GM21526 (cell line): ENCODE results near the gene C17orf58.
"Not testable (repeated sequence)": the region's sequence is repeated elsewhere in the genome, so short reads cannot be mapped to it uniquely, and the experiment has no call there.

Experiments used
- ATAC-seq: cut with Tn5 transposase; IDR thresholded peaks from one replicate; pipeline ENCODE4 v1.9.1; 2021; ENCODE audit warnings: moderate library complexity; ENCODE audit not compliant: unreplicated experiment, low FRiP score

C17orf58 gene

DNA sequence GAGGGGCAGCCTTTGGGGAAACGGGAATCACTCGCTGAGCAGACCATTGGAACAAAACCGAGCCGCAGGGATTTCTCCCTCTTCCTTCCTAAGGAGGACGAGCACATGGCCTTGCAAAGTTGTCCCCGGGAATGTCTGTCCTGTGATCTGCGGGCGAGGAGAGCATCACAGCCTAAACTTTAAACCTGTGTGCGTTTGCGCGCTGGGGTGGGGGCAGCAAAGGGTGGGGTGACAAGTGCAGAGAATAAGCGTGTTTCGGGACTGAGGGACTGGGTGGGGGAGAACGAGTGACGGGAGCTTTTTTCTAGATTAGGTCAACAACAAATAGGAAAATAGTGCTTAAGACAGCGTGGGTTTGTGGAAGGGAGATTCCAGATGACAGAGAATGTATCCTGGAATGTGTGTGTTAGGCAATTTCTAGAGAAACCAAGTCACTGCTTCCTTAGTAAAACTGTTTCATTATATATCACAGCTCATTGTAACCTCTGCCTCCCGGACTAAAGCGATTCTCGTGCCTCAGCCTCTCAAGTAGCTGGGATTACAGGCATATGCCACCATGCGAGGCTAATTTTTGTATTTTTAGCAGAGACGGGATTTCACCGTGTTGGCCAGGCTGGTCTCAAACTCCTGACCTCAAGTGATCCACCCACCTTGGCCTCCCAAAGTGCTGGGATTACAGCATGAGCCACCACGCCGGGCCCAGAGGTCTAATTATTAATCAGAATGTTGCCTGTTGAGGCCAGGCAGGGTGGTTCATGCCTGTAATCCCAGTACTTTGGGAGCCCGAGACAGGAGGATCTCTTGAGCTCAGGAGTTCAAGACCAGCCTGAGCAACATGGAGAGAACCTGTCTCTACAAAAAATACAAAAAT lies at the start of gene C17orf58:
TSS of gene C17orf58 (minus strand) at position 169 of the 871 bp plus-strand sequence. CDS start 271 bp downstream, outside the sequence.
- not testable (repeated sequence) for ATAC-seq

DNA sequence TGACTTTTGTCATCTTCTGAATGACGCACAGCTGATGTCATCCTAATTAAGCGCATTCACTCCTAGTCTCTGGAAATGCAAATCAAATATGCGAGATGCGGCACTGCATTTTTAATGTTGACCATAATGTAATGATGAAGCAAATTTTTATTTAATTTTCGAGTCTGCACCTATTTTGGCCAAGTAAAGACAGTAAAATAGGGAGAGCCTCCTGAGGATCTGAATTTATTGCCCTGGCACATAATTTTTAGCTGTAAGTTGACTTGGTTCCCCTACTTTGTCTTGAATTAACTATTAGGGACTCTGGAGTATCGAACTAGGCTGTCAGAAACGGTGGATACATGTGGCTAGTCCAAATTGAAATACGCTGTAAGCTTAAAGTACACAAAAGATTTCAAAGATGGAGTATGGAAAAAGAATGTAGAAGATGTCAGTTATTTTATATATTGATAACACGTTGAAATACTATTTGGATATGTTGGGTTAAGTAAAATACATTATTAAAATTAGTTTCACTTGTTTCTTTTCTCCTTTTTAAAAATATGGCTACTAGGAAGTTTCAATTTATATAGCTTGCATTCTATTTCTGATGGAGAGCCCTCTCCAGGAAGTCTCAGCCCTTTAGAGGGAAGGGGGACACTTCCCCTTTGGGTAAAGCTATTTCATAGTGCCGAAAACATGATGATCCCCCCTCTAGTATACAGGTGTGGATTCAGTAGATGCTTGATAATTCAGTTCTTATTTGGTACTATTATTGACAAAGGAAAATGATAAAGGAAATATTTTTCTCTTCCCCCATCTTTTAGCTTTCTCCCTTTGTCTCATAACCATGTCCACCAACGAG lies 40.3 kb upstream of the C17orf58 start:
- ATAC-seq = no peak

DNA sequence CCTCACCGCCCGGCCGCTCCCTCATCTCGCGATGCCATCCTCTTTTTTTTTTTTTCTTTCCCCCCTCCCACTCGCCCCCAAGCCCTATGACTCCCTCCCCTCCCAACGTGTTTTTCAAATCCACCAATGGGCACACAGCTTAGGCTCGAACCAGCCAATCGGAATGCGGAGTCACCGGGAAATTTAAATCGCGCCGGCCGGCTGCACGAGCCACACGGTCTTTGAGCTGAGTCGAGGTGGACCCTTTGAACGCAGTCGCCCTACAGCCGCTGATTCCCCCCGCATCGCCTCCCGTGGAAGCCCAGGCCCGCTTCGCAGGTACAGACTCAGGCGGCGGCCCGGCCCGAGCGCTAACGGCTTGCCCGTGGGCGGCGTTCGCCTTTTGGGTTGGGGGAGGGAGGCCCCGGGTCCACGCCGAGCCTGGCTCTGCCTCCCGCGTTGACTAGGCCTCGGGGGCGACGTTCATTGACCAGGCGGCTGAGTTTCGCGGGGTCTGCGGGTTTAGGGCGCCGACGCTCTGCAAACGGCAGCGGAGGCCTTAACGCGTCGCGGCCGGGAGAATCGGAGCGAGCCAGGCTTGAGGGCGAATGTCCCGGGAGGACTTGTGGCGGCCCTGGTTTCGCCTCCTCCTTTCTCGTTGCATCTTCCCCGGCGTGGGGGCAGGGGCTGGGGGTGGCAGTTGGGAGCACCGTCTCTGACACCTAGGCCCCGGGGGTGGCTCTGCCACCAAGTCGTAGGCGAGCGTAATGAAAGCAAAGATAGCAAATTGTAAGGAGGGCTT lies 39.4 kb upstream of the C17orf58 start, which contains the start of gene KPNA2:
TSS of gene KPNA2 (plus strand) at position 213 of the 781 bp plus-strand sequence. CDS start 1,398 bp downstream, outside the sequence.
- ATAC-seq = peak; percentile 79

DNA sequence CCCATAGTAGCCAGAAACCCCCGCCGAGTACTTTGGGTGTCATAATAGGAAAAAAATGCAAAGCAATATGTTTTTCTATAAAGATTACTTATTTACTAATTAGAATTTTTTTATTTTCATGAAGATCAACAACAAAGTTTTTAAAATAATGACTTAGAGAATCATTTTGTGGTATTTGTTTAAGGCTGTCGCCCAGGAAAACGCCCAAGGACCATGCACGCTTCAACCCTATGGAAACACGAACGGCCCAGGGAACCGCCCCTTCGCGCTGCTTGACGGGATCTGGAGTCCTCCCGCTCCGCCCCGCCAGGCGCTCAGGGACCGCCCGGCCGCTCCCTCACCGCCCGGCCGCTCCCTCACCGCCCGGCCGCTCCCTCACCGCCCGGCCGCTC lies 38.9 kb upstream of the C17orf58 start:
- peak; percentile 80 for ATAC-seq

DNA sequence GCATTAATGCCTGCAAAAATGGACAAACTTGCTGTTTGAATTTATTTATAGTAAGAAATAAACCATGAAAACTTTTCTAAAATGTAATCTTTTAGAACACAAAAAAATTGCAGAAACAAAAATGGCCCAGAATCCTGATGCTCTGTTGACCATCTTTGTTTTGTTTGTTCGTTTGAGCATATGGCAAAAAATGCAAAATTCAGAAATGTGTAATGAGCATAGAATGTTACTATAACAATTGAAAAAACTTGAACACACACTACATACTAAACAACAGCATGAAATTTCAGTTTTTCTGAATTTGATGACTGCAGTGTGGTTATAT lies 38.1 kb upstream of the C17orf58 start:
- no peak for ATAC-seq

DNA sequence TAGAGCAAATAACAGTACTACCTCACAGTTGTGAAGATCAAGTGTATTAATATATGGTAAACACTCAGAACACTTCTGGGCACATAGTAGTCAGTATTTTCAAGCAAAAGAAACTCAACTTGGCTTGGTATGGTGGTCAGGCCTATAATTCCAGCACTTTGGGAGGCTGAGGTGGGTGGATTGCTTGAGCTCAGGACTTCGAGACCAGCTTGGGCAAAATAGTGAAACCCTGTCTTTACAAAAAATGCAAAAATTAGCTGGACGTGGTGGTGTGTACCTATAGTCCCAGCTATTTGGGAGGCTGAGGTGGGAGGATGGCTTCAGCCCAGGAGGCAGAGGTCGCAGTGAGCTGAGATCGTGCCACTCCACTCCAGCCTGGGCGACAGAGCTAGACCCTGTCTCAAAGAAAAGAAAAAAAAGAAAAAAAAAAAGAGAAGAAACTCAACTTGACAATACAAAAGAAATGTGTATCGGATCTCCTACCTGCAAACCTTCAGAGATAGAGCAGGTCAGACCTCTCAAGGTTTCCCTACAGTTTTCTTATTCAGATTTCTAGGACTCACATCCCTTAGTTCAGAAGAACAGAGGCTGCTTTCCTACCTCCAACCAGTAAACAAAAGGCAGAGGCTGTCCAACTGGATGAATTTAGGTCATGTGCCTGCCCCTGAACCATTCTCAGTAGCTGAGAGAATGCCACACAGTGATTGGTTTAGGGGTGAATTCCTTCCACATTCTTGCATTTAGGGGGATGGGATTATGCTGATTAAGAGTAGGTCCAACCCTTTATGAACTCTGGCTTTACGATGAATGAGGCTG lies 37.6 kb upstream of the C17orf58 start:
- ATAC-seq = no peak

DNA sequence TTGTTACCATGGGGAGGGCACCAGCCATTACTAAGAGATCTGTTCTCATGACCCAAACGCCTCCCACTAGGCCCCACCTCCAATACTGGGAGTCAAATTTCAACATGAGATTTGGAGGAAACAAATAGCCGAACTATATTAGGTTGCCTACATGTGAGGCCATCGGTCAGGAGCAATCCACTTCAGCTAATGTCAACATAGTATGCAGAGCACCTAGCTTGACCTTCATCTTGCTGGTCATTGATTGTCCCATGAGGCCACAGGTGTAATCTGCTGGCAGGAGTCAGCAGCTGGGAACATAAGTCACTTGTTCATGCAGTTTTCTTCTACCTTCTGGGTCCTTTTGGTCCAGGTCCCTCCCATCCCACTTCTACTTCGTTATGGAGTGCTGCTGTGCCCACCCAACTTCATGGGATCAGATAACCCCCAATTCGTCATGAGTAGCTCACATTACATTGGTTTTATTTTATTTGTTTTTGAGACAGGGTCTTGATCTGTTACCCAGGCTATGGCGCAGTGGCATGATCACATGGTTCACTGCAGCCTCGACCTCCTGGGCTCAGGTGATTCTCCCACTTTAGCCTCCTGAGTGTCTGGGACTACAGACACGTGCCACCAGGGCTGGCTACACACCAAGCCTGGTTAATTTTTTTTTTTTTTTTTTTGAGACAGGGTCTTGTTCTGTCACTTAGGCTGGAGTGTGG lies 33.4 kb upstream of the C17orf58 start:
- ATAC-seq = no peak

DNA sequence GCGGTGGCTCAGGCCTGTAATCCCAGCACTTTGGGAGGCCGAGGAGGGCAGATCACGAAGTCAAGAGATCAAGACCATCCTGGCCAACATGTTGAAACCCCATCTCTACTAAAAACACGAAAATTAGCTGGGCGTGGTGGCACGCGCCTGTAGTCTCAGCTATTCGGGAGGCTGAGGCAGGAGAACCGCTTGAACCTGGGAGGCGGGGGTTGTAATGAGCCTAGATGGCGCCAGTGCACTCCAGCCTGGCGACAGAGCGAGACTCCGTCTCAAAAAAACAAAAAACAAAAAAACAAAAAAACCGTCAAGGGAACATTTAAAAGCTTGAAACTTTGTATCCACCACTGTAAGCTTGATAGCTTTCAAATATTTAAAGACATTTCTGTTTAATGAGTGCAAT lies 26.3 kb upstream of the C17orf58 start:
- ATAC-seq = not testable (repeated sequence)

DNA sequence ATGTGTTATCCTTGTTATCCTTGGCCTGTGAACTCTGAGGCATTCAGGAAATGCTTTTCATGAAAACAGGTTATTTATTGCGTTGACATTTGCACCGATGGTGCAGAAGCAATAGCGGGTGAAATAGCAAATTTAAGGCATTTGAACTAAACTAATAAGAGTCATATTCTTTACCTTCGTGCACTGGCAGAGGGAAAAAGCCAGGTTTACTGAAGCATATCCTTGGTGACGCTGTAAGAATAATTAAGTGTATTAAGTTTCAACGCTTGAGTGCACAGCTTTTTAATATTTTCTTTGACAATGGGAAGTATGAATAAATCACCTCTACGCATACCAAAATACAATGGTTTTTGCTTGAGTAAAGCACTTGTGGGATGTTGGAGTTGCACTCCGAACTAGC lies 25.7 kb upstream of the C17orf58 start:
- no peak for ATAC-seq

DNA sequence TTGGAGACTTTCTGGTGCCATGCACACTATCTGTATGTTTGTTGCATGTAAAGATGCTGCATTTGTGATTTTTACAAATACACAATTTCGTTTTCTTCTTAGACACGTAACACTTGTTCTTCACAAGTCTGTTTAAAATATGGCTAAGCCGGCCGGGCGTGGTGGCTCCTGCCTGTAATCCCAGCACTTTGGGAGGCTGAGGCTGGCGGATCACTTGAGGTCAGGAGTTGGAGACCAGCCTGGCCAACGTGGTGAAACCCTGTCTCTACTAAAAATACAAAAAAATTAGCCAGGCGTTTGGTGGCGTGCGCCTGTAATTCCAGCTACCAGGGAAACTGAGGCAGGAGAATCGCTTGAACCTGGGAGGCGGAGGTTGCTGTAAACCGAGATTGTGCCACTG lies 24.5 kb upstream of the C17orf58 start:
- not testable (repeated sequence) for ATAC-seq

DNA sequence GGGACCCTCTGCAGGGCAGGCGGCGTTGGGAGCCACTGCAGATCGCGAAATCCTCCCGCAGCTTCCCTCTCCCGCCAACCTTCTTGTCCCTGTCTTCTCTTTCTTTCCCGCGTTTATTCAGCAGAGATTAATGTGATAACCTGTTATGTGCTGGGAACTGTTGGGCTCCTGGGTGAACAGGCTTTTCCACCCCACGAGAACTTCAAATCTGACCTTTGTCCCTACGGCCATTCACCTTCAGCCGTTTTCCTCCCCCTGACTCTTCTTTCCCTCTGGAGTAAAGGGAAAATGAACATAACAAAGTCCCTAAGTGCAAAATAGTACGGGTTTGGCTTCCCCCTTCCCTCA lies 24.1 kb upstream of the C17orf58 start:
- no peak for ATAC-seq

DNA sequence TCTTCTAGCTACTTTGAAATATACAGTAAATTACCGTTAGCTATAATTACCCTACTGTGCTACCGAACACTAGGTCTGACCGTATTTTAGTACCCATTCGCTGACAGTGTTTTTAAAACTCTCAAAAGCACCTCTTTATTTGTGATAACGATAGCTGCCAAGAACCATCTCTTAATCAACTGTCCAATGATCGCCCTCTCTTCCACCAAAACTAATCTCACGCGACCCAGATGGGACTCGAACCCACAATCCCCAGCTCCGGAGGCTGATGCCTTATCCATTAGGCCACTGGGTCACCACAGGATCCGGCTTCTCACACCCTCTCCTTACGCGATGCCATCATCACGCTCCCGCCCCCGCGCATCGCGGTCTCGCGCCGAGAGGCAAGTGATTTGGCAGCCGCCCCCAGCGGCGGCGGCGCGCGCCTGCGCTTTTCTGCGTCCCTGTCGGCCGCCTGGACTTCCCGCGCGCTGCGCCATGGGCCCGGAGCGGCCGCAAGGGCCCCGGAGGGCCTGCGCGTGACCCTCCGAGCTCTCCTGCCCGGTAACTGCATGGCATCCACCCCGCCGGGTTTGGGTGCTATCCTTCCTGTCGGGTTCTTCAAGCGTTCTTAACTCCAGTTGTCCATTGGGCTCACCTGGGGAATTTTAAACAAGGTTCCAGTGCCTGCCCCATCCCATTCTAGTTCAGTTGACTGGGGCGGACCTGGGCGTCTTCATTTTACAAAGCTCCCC lies 23.6 kb upstream of the C17orf58 start:
- ATAC-seq = peak; percentile 84

DNA sequence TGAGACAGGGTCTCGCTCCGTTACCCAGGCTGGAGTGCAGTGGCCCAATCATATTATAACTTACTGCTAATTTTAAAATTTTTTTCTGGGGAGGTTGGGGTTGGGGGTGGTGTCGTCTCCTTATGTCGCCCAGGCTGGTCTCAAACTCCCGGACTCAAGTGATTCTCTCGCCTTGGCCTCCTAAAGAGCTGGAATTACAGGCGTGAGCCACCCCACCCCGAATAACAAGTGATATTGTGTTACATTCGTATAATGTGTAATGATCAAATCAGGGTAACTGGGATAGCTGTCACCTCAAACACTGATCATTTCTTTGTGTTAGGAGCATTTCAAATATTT lies 23.0 kb upstream of the C17orf58 start:
- ATAC-seq = no peak

DNA sequence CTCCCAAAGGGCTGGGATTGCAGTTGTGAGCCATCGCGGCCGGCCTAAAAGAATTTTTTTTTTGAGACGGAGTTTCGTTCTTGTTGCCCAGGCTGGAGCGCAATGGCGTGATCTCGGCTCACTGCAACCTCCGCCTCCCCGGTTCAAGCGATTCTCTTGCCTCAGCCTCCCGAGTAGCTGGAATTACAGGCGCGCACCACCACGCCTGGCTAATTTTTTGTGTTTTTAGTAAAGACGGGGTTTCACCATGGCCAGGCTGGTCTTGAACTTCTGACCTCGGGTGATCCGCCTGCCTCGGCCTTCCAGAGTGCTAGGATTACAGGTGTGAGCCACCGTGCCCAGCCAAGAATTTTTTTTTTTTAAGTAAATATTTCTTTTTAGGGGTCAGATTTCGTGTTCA lies 22.2 kb upstream of the C17orf58 start:
- ATAC-seq = not testable (repeated sequence)

DNA sequence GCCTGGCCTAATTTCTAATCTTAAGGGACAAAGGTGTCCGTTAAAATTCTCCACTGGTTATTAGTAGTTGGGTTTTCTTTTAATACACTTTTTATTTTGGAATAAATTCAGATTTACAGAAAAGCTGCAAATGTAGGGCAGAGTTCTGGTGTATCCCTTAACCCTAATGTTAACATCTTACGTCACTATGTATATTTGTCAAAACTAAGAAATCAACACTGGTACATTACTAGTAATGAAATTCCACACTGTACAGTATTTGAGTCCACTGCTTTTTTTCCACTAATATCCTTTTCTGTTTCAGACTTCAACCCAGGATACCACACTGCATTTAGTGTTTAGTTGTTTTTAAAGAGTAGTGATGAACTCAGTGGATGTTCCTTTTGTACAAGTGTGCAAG lies 20.6 kb upstream of the C17orf58 start:
- ATAC-seq = no peak

DNA sequence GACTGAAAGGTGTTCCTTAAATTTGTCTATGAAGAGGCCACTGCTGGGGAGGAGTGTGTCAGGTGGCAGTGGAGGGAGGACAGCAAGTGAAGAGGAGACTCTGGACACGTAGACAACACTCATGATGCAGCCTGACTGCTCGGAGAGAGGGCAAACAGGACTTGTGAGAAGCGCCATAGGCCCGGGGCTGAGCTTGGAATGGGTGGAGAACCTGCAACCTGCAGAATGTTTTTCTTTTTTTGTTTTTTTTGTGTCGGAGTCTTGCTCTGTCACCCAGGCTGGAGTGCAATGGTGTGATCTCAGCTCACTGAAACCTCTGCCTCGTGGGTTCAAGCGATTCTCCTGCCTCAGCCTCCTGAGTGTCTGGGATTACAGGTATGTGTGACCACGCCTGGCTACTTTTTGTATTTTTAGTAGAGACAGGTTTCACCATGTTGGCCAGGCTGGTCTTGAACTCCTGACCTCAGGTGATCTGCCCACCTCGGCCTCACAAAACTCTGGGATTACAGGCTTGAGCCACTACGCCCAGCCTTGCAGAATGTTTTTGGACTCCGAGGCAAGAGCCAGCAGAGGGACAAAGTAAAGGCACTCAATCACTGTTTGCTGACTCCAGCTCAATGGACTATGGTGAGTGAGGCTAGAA lies 18.9 kb upstream of the C17orf58 start:
- ATAC-seq = no peak

DNA sequence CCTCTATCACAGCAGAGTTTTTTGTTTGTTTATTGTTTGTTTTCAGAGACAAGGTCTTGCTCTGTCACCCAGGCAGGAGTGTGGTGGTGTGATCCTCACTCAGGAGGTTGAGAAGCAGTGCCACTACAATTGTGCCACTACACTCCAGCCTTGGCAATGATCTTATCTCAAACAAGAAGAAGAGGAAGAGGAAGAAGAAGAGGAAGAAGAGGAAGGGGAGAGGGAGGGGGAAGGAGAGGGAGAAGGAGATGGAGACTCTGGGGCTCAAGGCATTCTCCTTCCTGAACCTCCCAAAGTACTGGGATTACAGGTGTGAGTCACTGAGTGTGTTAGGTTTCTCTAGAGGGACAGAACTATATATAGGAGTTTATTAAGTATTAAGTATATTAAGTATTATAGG lies 17.1 kb upstream of the C17orf58 start:
- ATAC-seq = no peak

DNA sequence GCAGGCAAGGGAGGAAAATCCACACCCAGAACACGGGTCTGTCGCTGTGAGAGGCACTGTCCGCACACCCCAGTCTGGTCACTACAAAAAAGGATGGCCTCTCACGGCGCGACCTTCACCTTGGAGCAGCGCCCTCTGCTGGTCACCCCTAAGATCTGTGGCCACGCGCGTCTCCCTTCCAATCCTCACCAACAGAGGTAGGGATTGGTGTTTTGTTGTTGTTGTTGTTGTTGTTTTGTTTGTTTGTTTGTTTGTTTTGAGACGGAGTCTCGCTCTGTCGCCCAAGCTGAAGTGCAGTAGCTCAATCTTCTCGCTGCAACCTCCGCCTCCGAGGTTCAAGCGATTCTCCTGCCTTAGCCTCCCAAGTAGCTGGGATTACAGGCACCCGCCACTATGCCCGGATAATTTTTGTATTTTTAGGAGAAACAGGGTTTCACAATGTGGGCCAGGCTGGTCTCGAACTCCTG lies 15.0 kb upstream of the C17orf58 start:
- ATAC-seq = peak; percentile 48
